ENCODE measurements around the gene BAG3. TPM values are rescaled to one million over a fixed set of nuclear protein-coding genes. Genes with fewer than 3 reads are reported as not detected.

The BAG3 gene
- polyA plus RNA-seq, 1 donor: 12.3 TPM

GRCh38 chr10:119713744-119714483, 62.7 kb downstream of the BAG3 start:
- no peaks in the 10 kb centered on the region for H3K36me3 ChIP-seq (ENCODE audit: control insufficient read depth, insufficient read depth, low read length)
- no peak for DNase-seq
- 80% methylated on average over 2 of the region's 7 CpGs for WGBS (ENCODE audit: insufficient coverage, low lambda C conversion rate)
- no peak overlapping the region for H3K27ac ChIP-seq (ENCODE audit: low read length)
- H3K27me3 ChIP-seq (ENCODE audit: control insufficient read depth, insufficient read depth, low read length): no peaks in the 10 kb centered on the region
- H3K4me1 ChIP-seq (ENCODE audit: control insufficient read depth, insufficient read depth, low read length): no peaks in the 10 kb centered on the region
- no peaks in the 10 kb centered on the region for H3K9me3 ChIP-seq (ENCODE audit: control insufficient read depth, low read depth, low read length)
- no peak overlapping the region for H3K4me3 ChIP-seq (ENCODE audit: low read length)

GRCh38 chr10:119714484-119714816, 63.3 kb downstream of the BAG3 start:
- Histone ChIP-seq H3K27me3 (ENCODE audit: control insufficient read depth, insufficient read depth, low read length) (no peaks in the 10 kb centered on the region), H3K9me3 (ENCODE audit: control insufficient read depth, low read depth, low read length) (no peaks in the 10 kb centered on the region), H3K36me3 (ENCODE audit: control insufficient read depth, insufficient read depth, low read length) (no peaks in the 10 kb centered on the region), H3K4me3 (ENCODE audit: low read length) (no peak overlapping the region), H3K27ac (ENCODE audit: low read length) (no peak overlapping the region), H3K4me1 (ENCODE audit: control insufficient read depth, insufficient read depth, low read length) (no peaks in the 10 kb centered on the region)
- DNase-seq: no peak
- WGBS (ENCODE audit: insufficient coverage, low lambda C conversion rate): 100% methylated on average over 1 of the region's 2 CpGs

- no CpG with 5 or more reads among the region's 8 CpGs for WGBS (ENCODE audit: insufficient coverage, low lambda C conversion rate)
Observed at GRCh38 chr10:119715628-119716505, 64.7 kb downstream of the BAG3 start.

GRCh38 chr10:119723161-119723560, 72.0 kb downstream of the BAG3 start:
- WGBS (ENCODE audit: insufficient coverage, low lambda C conversion rate): no CpG with 5 or more reads among the region's 2 CpGs
- no peaks in the 10 kb centered on the region for H3K9me3 ChIP-seq (ENCODE audit: control insufficient read depth, low read depth, low read length)
- H3K27me3 ChIP-seq (ENCODE audit: control insufficient read depth, insufficient read depth, low read length): no peaks in the 10 kb centered on the region
- H3K36me3 ChIP-seq (ENCODE audit: control insufficient read depth, insufficient read depth, low read length): no peaks in the 10 kb centered on the region
- no peak for DNase-seq
- no peak overlapping the region for H3K4me3 ChIP-seq (ENCODE audit: low read length)
- peaks cover 14% of the 10 kb centered on the region for H3K4me1 ChIP-seq (ENCODE audit: control insufficient read depth, insufficient read depth, low read length)
- no peak overlapping the region for H3K27ac ChIP-seq (ENCODE audit: low read length)

More at GRCh38 chr10:119715628-119716505, 64.7 kb downstream of the BAG3 start:
- Histone ChIP-seq H3K36me3 (ENCODE audit: control insufficient read depth, insufficient read depth, low read length) (no peaks in the 10 kb centered on the region), H3K4me3 (ENCODE audit: low read length) (no peak overlapping the region), H3K4me1 (ENCODE audit: control insufficient read depth, insufficient read depth, low read length) (no peaks in the 10 kb centered on the region), H3K27ac (ENCODE audit: low read length) (no peak overlapping the region), H3K27me3 (ENCODE audit: control insufficient read depth, insufficient read depth, low read length) (no peaks in the 10 kb centered on the region), H3K9me3 (ENCODE audit: control insufficient read depth, low read depth, low read length) (no peaks in the 10 kb centered on the region)
- DNase-seq: peak in 1 of 2 donors; percentile 11

GRCh38 chr10:119723624-119724023, 72.4 kb downstream of the BAG3 start:
- Histone ChIP-seq H3K27ac (ENCODE audit: low read length) (no peak overlapping the region), H3K9me3 (ENCODE audit: control insufficient read depth, low read depth, low read length) (no peaks in the 10 kb centered on the region), H3K4me3 (ENCODE audit: low read length) (no peak overlapping the region), H3K27me3 (ENCODE audit: control insufficient read depth, insufficient read depth, low read length) (no peaks in the 10 kb centered on the region), H3K36me3 (ENCODE audit: control insufficient read depth, insufficient read depth, low read length) (no peaks in the 10 kb centered on the region), H3K4me1 (ENCODE audit: control insufficient read depth, insufficient read depth, low read length) (peaks cover 14% of the 10 kb centered on the region)
- DNase-seq: peak in 1 of 2 donors; percentile 34
- 86% methylated on average over 2 of the region's 3 CpGs for WGBS (ENCODE audit: insufficient coverage, low lambda C conversion rate)

- H3K27ac ChIP-seq (ENCODE audit: low read length): peak overlapping the region; percentile 91
Observed at GRCh38 chr10:119724593-119725516, 73.7 kb downstream of the BAG3 start.

GRCh38 chr10:119725517-119725827, 74.3 kb downstream of the BAG3 start:
- no peak for DNase-seq
- no CpG with 5 or more reads among the region's 32 CpGs for WGBS (ENCODE audit: insufficient coverage, low lambda C conversion rate)
- H3K4me3 ChIP-seq (ENCODE audit: low read length): peak overlapping the region; percentile 71

More at GRCh38 chr10:119724593-119725516, 73.7 kb downstream of the BAG3 start:
- no peaks in the 10 kb centered on the region for H3K27me3 ChIP-seq (ENCODE audit: control insufficient read depth, insufficient read depth, low read length)
- WGBS (ENCODE audit: insufficient coverage, low lambda C conversion rate): 51% methylated on average over 3 of the region's 21 CpGs
- peaks cover 14% of the 10 kb centered on the region for H3K4me1 ChIP-seq (ENCODE audit: control insufficient read depth, insufficient read depth, low read length)
- no peaks in the 10 kb centered on the region for H3K36me3 ChIP-seq (ENCODE audit: control insufficient read depth, insufficient read depth, low read length)
- peak; percentile 29 to 53 for DNase-seq
- peak overlapping the region; percentile 71 for H3K4me3 ChIP-seq (ENCODE audit: low read length)
- H3K9me3 ChIP-seq (ENCODE audit: control insufficient read depth, low read depth, low read length): no peaks in the 10 kb centered on the region

GRCh38 chr10:119725828-119726675, 74.9 kb downstream of the BAG3 start, which contains the start of gene INPP5F:
TSS of gene INPP5F (plus strand) at chr10:119726050. CDS start at chr10:119726263, 213 bp downstream.
- no CpG with 5 or more reads among the region's 95 CpGs for WGBS (ENCODE audit: insufficient coverage, low lambda C conversion rate)
- peak within 1 kb of the TSS; percentile 91 for H3K27ac ChIP-seq (ENCODE audit: low read length)
- peak within 1 kb of the TSS; percentile 78 for H3K4me3 ChIP-seq (ENCODE audit: low read length)
- peaks cover 14% of the 10 kb centered on the region for H3K4me1 ChIP-seq (ENCODE audit: control insufficient read depth, insufficient read depth, low read length)
- DNase-seq: peak; percentile 98 to 99
- H3K27me3 ChIP-seq (ENCODE audit: control insufficient read depth, insufficient read depth, low read length): no peaks in the 10 kb centered on the region
- H3K9me3 ChIP-seq (ENCODE audit: control insufficient read depth, low read depth, low read length): no peaks in the 10 kb centered on the region
- H3K36me3 ChIP-seq (ENCODE audit: control insufficient read depth, insufficient read depth, low read length): no peaks in the 10 kb centered on the region

More at GRCh38 chr10:119725517-119725827, 74.3 kb downstream of the BAG3 start:
- Histone ChIP-seq H3K27ac (ENCODE audit: low read length) (peak overlapping the region; percentile 91), H3K9me3 (ENCODE audit: control insufficient read depth, low read depth, low read length) (no peaks in the 10 kb centered on the region), H3K36me3 (ENCODE audit: control insufficient read depth, insufficient read depth, low read length) (no peaks in the 10 kb centered on the region), H3K4me1 (ENCODE audit: control insufficient read depth, insufficient read depth, low read length) (peaks cover 14% of the 10 kb centered on the region), H3K27me3 (ENCODE audit: control insufficient read depth, insufficient read depth, low read length) (no peaks in the 10 kb centered on the region)

GRCh38 chr10:119726676-119727261, 75.6 kb downstream of the BAG3 start:
- Histone ChIP-seq H3K27me3 (ENCODE audit: control insufficient read depth, insufficient read depth, low read length) (no peaks in the 10 kb centered on the region), H3K27ac (ENCODE audit: low read length) (peak overlapping the region; percentile 49), H3K9me3 (ENCODE audit: control insufficient read depth, low read depth, low read length) (no peaks in the 10 kb centered on the region), H3K4me3 (ENCODE audit: low read length) (peak overlapping the region; percentile 78), H3K4me1 (ENCODE audit: control insufficient read depth, insufficient read depth, low read length) (peaks cover 14% of the 10 kb centered on the region), H3K36me3 (ENCODE audit: control insufficient read depth, insufficient read depth, low read length) (no peaks in the 10 kb centered on the region)
- no peak for DNase-seq
- 100% methylated on average over 2 of the region's 14 CpGs for WGBS (ENCODE audit: insufficient coverage, low lambda C conversion rate)

Measured in large intestine (tissue), 3 donors.